ENCODE measurements around the gene BIRC5.

The BIRC5 gene

DNA sequence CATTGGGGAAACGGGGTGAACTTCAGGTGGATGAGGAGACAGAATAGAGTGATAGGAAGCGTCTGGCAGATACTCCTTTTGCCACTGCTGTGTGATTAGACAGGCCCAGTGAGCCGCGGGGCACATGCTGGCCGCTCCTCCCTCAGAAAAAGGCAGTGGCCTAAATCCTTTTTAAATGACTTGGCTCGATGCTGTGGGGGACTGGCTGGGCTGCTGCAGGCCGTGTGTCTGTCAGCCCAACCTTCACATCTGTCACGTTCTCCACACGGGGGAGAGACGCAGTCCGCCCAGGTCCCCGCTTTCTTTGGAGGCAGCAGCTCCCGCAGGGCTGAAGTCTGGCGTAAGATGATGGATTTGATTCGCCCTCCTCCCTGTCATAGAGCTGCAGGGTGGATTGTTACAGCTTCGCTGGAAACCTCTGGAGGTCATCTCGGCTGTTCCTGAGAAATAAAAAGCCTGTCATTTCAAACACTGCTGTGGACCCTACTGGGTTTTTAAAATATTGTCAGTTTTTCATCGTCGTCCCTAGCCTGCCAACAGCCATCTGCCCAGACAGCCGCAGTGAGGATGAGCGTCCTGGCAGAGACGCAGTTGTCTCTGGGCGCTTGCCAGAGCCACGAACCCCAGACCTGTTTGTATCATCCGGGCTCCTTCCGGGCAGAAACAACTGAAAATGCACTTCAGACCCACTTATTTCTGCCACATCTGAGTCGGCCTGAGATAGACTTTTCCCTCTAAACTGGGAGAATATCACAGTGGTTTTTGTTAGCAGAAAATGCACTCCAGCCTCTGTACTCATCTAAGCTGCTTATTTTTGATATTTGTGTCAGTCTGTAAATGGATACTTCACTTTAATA lies 10.4 kb downstream of the BIRC5 start:
- Mint-ChIP-seq H3K36me3 (ENCODE audit: low read depth) (peaks cover 39% of the 10 kb centered on the region), H3K27me3 (ENCODE audit: low read depth) (no peaks in the 10 kb centered on the region), H3K4me1 (ENCODE audit: low read depth) (no peaks in the 10 kb centered on the region), H3K9me3 (no peaks in the 10 kb centered on the region), H3K27ac (no peak overlapping the region), H3K4me3 (no peak overlapping the region)
- DNase-seq (ENCODE audit: low spot score) = no peak

- H3K27ac Mint-ChIP-seq = no peak overlapping the region
- H3K27me3 Mint-ChIP-seq (ENCODE audit: low read depth) = peaks cover 2% of the 10 kb centered on the region
- peaks cover 35% of the 10 kb centered on the region for H3K36me3 Mint-ChIP-seq (ENCODE audit: low read depth)
- no peaks in the 10 kb centered on the region for H3K4me1 Mint-ChIP-seq (ENCODE audit: low read depth)
- H3K9me3 Mint-ChIP-seq = no peaks in the 10 kb centered on the region
- no peak for DNase-seq (ENCODE audit: low spot score)
- H3K4me3 Mint-ChIP-seq = no peak overlapping the region
Observed at GRCh38 chr17:78225088-78225865, 11.2 kb downstream of the BIRC5 start.

DNA sequence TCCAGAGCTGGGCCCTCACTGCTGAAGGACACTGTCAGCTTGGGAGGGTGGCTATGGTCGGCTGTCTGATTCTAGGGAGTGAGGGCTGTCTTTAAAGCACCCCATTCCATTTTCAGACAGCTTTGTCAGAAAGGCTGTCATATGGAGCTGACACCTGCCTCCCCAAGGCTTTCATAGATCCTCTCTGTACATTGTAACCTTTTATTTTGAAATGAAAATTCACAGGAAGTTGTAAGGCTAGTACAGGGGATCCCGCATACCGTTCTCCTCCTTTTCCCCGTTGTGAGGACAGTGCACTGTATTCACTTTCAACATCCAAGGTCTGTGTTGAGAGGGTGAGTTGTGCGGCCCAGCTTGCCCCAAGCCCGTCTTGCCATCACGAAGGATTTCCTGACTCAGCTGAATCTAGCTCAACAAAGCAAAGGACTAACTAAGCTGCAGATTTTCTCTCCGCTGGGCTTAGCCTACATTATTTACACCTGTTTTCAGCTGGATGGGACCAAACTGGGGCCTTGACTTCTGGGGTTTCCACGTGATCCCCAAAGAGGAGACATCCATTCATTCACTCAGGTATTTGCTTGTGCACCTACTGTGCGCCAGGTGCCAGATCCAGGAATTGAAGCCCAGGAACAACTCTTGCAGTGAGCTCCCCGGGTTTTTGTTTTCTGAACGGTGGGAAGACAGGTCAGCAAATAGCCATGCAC lies 12.2 kb downstream of the BIRC5 start:
- Mint-ChIP-seq H3K36me3 (ENCODE audit: low read depth) (peaks cover 29% of the 10 kb centered on the region), H3K27ac (no peak overlapping the region)

GRCh38 chr17:78226759-78227454 lies 12.9 kb downstream of the BIRC5 start:
- H3K27ac Mint-ChIP-seq = no peak overlapping the region
- no peak overlapping the region for H3K4me3 Mint-ChIP-seq
- no peak for DNase-seq (ENCODE audit: low spot score)
- H3K4me1 Mint-ChIP-seq (ENCODE audit: low read depth) = no peaks in the 10 kb centered on the region
- no peaks in the 10 kb centered on the region for H3K9me3 Mint-ChIP-seq
- peaks cover 16% of the 10 kb centered on the region for H3K27me3 Mint-ChIP-seq (ENCODE audit: low read depth)
- H3K36me3 Mint-ChIP-seq (ENCODE audit: low read depth) = peaks cover 27% of the 10 kb centered on the region

More for the DNA sequence above, 12.2 kb downstream of the BIRC5 start:
- H3K4me1 Mint-ChIP-seq (ENCODE audit: low read depth) = no peaks in the 10 kb centered on the region
- peaks cover 11% of the 10 kb centered on the region for H3K27me3 Mint-ChIP-seq (ENCODE audit: low read depth)
- no peak for DNase-seq (ENCODE audit: low spot score)
- H3K4me3 Mint-ChIP-seq = no peak overlapping the region
- no peaks in the 10 kb centered on the region for H3K9me3 Mint-ChIP-seq

GRCh38 chr17:78227455-78227916 lies 13.4 kb downstream of the BIRC5 start:
- no peak for DNase-seq (ENCODE audit: low spot score)
- H3K27ac Mint-ChIP-seq = no peak overlapping the region
- peaks cover 26% of the 10 kb centered on the region for H3K36me3 Mint-ChIP-seq (ENCODE audit: low read depth)
- peaks cover 21% of the 10 kb centered on the region for H3K27me3 Mint-ChIP-seq (ENCODE audit: low read depth)
- H3K9me3 Mint-ChIP-seq = no peaks in the 10 kb centered on the region
- no peaks in the 10 kb centered on the region for H3K4me1 Mint-ChIP-seq (ENCODE audit: low read depth)
- H3K4me3 Mint-ChIP-seq = no peak overlapping the region

GRCh38 chr17:78228176-78228575 lies 14.1 kb downstream of the BIRC5 start:
- Mint-ChIP-seq H3K36me3 (ENCODE audit: low read depth) (peaks cover 21% of the 10 kb centered on the region), H3K4me3 (no peak overlapping the region), H3K4me1 (ENCODE audit: low read depth) (no peaks in the 10 kb centered on the region), H3K27ac (no peak overlapping the region), H3K9me3 (no peaks in the 10 kb centered on the region), H3K27me3 (ENCODE audit: low read depth) (peaks cover 27% of the 10 kb centered on the region)
- no peak for DNase-seq (ENCODE audit: low spot score)

DNA sequence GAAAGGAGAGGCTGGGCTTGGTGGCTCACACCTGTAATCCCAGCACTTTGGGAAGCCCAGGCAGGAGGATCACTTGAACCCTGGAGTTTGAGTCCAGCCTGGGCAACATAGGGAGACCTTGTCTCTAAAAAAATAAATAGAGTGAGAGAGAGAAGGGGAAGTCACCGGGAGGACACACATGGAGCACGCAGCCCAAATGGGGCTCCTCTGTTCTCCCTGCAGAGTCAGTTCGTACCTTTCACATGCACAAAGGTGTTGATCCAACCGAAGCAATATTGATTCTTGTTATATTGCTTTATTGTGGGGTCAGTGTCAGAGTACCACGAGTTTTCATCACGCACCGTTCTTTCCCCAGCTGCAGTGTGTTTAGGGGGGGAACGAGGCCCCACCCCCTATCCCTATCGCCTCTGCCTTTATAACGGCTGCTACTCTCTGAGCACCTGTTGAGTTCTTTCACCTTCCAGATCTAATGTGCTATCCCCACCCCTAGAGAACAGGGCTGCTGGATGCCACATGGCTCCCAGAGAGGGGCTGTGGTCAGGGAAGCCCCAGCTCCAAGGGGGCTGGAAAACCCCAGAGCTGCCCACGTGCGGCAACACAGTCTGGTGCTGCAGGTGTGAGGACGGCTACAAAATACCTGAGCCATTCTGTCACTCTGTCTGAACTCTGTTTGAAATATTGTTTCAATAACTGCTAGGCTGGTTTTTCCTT lies 16.4 kb downstream of the BIRC5 start:
- H3K4me1 Mint-ChIP-seq (ENCODE audit: low read depth) = no peaks in the 10 kb centered on the region
- H3K4me3 Mint-ChIP-seq = no peak overlapping the region
- no peaks in the 10 kb centered on the region for H3K36me3 Mint-ChIP-seq (ENCODE audit: low read depth)
- no peak for DNase-seq (ENCODE audit: low spot score)
- no peaks in the 10 kb centered on the region for H3K9me3 Mint-ChIP-seq
- peaks cover 31% of the 10 kb centered on the region for H3K27me3 Mint-ChIP-seq (ENCODE audit: low read depth)
- no peak overlapping the region for H3K27ac Mint-ChIP-seq

GRCh38 chr17:78230996-78231935 lies 17.2 kb downstream of the BIRC5 start, which contains the start of gene TMEM235:
TSS of gene TMEM235 (plus strand) at chr17:78231631. CDS start at chr17:78232024, 393 bp downstream.
- no peak for DNase-seq (ENCODE audit: low spot score)
- no peak within 1 kb of the TSS for H3K27ac Mint-ChIP-seq
- no peaks in the 10 kb centered on the region for H3K4me1 Mint-ChIP-seq (ENCODE audit: low read depth)
- no peaks in the 10 kb centered on the region for H3K36me3 Mint-ChIP-seq (ENCODE audit: low read depth)
- peaks cover 31% of the 10 kb centered on the region for H3K27me3 Mint-ChIP-seq (ENCODE audit: low read depth)
- no peak within 1 kb of the TSS for H3K4me3 Mint-ChIP-seq
- H3K9me3 Mint-ChIP-seq = no peaks in the 10 kb centered on the region

DNA sequence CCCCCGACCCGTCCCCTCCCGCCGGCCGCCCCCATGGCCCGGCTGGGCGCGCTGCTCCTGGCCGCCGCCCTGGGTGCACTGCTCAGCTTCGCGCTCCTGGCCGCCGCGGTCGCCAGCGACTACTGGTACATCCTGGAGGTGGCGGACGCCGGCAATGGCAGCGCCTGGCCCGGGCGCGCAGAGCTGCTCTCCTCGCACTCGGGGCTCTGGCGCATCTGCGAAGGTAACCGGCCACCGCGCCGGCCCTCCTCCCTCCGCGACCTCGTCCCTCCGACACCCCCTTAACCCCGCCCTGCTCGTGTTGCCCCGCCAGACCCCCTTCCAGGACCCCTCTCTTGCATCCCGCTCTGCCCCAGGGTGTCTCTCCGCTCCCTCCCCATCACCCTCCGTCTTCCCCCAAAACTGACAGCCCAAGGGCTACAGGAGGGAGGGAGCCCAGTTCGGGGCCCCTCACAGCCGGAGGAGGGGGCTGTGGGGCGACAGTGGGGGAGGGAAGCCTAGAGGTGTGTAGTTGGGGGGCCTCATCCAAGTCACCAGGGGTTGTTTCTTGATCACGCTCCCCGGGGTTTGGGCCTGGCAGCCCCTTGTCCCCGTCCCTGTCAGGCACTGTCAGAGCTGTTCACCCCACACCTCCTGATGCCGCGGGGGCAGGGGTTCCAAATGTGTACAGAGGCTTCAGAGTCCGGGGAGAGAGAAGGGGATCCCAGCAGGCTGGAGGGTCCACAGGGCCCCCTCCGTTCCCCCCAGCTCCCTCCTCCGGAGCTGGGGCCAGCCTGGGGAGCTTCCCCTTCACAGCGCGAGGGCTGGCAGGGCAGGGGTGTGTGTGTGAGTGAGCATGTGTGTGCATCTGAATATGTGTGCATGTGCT lies 18.2 kb downstream of the BIRC5 start:
- DNase-seq (ENCODE audit: low spot score) = no peak
- peaks cover 31% of the 10 kb centered on the region for H3K27me3 Mint-ChIP-seq (ENCODE audit: low read depth)
- no peaks in the 10 kb centered on the region for H3K36me3 Mint-ChIP-seq (ENCODE audit: low read depth)
- H3K27ac Mint-ChIP-seq = no peak overlapping the region
- no peaks in the 10 kb centered on the region for H3K4me1 Mint-ChIP-seq (ENCODE audit: low read depth)
- no peak overlapping the region for H3K4me3 Mint-ChIP-seq
- H3K9me3 Mint-ChIP-seq = no peaks in the 10 kb centered on the region

DNA sequence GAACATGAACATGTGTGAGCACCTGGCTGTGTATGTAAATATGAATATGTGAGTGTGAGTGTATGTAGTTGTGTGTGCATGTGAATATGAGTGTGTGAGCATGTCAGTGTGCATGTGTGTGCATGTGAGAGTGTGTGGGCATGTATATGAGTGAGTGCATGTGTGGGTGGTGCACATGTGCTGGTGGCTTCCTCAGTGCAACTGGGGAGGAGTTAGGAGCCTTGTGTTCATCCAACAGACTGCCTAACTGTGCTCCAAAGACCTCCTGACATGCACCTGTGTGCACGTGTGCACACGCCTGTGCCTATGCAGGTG lies 18.8 kb downstream of the BIRC5 start:
- Mint-ChIP-seq H3K4me1 (ENCODE audit: low read depth) (no peaks in the 10 kb centered on the region), H3K4me3 (no peak overlapping the region)

DNA sequence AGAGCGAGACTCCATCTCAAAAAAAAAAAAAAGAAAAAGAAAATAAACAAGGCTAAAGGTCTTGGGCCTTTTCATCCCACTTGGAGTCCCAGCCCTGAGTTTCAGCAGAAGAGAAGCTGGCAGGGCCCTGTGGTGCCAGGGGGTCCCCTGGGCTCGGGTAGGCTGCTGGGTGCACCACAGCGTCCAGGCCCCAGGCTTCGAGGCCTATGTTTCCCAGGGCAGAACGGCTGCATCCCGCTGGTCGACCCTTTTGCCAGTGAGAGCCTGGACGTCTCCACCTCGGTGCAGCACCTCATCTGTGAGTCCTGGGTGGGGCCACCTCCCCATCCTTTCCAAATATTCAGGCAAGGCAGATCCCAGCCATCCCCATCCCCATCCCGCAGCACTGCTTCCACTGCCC lies 19.6 kb downstream of the BIRC5 start:
- no peaks in the 10 kb centered on the region for H3K36me3 Mint-ChIP-seq (ENCODE audit: low read depth)
- H3K9me3 Mint-ChIP-seq = no peaks in the 10 kb centered on the region
- peaks cover 31% of the 10 kb centered on the region for H3K27me3 Mint-ChIP-seq (ENCODE audit: low read depth)
- H3K27ac Mint-ChIP-seq = no peak overlapping the region
- no peaks in the 10 kb centered on the region for H3K4me1 Mint-ChIP-seq (ENCODE audit: low read depth)
- no peak for DNase-seq (ENCODE audit: low spot score)
- H3K4me3 Mint-ChIP-seq = no peak overlapping the region

More for the DNA sequence above, 18.8 kb downstream of the BIRC5 start:
- no peak for DNase-seq (ENCODE audit: low spot score)
- H3K27me3 Mint-ChIP-seq (ENCODE audit: low read depth) = peaks cover 31% of the 10 kb centered on the region
- no peaks in the 10 kb centered on the region for H3K36me3 Mint-ChIP-seq (ENCODE audit: low read depth)
- H3K9me3 Mint-ChIP-seq = no peaks in the 10 kb centered on the region
- H3K27ac Mint-ChIP-seq = no peak overlapping the region
